ENCODE results near the gene ARL10.

The ARL10 gene

GRCh38 chr5:176413255-176413565, 47.9 kb downstream of the ARL10 start:
- DNase-seq: no peak

GRCh38 chr5:176413709-176414191, 48.5 kb downstream of the ARL10 start:
- no peak for DNase-seq

- DNase-seq: no peak
Measured at GRCh38 chr5:176414704-176415103, 49.4 kb downstream of the ARL10 start.

- no peak for DNase-seq
Measured at GRCh38 chr5:176415240-176415951, 50.1 kb downstream of the ARL10 start.

GRCh38 chr5:176415952-176416924, 51.0 kb downstream of the ARL10 start, which contains the start of gene CLTB:
TSS of gene CLTB (minus strand) at chr5:176416539. CDS start at chr5:176416363, 176 bp downstream.
- peak; percentile 89 to 94 for DNase-seq

- DNase-seq: no peak
Measured at GRCh38 chr5:176416965-176417364, 51.7 kb downstream of the ARL10 start.

GRCh38 chr5:176418251-176418650, 53.0 kb downstream of the ARL10 start:
- DNase-seq: no peak

- no peak for DNase-seq
Measured at GRCh38 chr5:176420086-176420485, 54.8 kb downstream of the ARL10 start.

- no peak for DNase-seq
Measured at GRCh38 chr5:176420972-176421544, 55.8 kb downstream of the ARL10 start.

GRCh38 chr5:176424181-176424580, 58.9 kb downstream of the ARL10 start:
- DNase-seq: no peak

- no peak for DNase-seq
Measured at GRCh38 chr5:176425138-176425537, 59.9 kb downstream of the ARL10 start.

- no peak for DNase-seq
Measured at GRCh38 chr5:176425791-176426190, 60.5 kb downstream of the ARL10 start.

GRCh38 chr5:176426876-176427275, 61.6 kb downstream of the ARL10 start:
- DNase-seq: no peak

- no peak for DNase-seq
Measured at GRCh38 chr5:176427971-176428370, 62.7 kb downstream of the ARL10 start.

- DNase-seq: no peak
Measured at GRCh38 chr5:176429972-176430371, 64.7 kb downstream of the ARL10 start.
